ENCODE results near the gene ASCC3. TPM values are rescaled to one million over a fixed set of nuclear protein-coding genes. Genes with fewer than 3 reads are reported as not detected.

Gene ASCC3
- polyA plus RNA-seq, 2 of the 4 experiments (the other 2 are of a cell fraction): 17.4 to 35.3 TPM

DNA sequence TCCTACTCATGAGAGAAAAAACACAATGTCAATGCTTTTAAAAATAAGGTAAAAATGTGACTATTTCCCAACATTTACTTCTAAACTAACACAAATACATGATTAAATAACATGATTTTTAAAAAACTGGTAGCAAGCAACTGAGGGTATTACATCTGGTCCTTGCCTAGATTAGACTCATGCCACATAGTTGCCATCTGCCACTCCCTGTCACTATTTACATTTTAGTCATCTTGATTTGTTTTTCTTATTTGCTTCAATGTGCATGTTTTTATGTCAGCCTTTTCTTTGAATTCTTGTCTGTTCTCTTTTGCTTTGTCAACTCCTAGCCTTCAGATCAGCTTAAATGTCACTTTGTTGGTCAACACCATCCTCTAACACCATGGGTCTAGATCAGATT lies 209.4 kb downstream of the ASCC3 start:
- DNase-seq (ENCODE audit: low read depth in 1 of 2, low spot score in 1 of 2): no peak

DNA sequence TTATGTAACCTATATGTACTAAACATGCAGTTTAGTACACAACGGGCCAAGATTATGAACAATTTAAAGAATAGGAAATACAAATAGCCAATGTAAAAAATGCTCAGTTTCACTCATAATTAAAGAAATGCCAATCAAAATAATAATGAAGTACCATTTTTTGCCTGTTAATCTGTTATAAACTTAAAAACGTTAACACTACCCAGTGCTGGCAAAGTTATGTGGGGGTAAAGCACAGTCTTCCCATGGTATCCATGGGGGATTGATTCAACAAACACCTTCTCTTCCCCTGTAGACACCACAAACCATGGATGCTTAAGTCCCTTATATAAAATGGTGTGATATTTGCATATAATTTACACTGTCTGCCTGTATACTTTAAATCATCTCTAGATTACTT lies 211.1 kb downstream of the ASCC3 start:
- Histone ChIP-seq H3K4me2 (no peak overlapping the region), H3K9me3 (no peaks in the 10 kb centered on the region), H3K4me3 (no peak overlapping the region), H3K27ac (no peak overlapping the region), H3K4me1 (0 out of 3 replicates have a peak, but pooled peaks cover 3% of the 10 kb centered on the region)
- FAIRE-seq (no peak), ATAC-seq (no peak), DNase-seq (ENCODE audit: low read depth in 1 of 2, low spot score in 1 of 2) (no peak)
- ChIA-PET POLR2A (no interaction called here), CTCF (no interaction called here)
- no peak for TF ChIP-seq EHMT2 (IDR thresholded peaks at IDR 0.05; ENCODE audit: low read depth)
- TF ChIP-seq HES2 (IDR thresholded peaks at IDR 0.05): no peak
- no peak for TF ChIP-seq GATA3 (IDR thresholded peaks at IDR 0.05; ENCODE audit: borderline replicate concordance)
- TF ChIP-seq KDM1A (IDR thresholded peaks at IDR 0.05; ENCODE audit: low read depth): no peak
- no peak for TF ChIP-seq JUNB (IDR thresholded peaks at IDR 0.05)
- no peak for TF ChIP-seq ZSCAN20 (CRISPR knock-in tag; IDR thresholded peaks at IDR 0.05)
- TF ChIP-seq CBX2 (IDR thresholded peaks at IDR 0.05; ENCODE audit: borderline replicate concordance, low read depth): no peak
- no peak for TF ChIP-seq BHLHE40 (IDR thresholded peaks at IDR 0.05; ENCODE audit: low read depth, low read length)
- no peak for TF ChIP-seq EP300 (IDR thresholded peaks at IDR 0.05)
- TF ChIP-seq REST (IDR thresholded peaks at IDR 0.05): no peak
- TF ChIP-seq ZFP36 (IDR thresholded peaks at IDR 0.05; ENCODE audit: borderline replicate concordance, partially characterized antibody): no peak
- TF ChIP-seq PBX3 (IDR thresholded peaks at IDR 0.05): no peak
- TF ChIP-seq MYC (IDR thresholded peaks at IDR 0.05; ENCODE audit: borderline replicate concordance, low read length): no peak
- 91% methylated on average over 2 of the region's 2 CpGs for WGBS (ENCODE audit: missing lambda C conversion rate)

More for the DNA sequence above, 209.4 kb downstream of the ASCC3 start:
- ChIA-PET CTCF (interaction anchor here (0.8 to 1.7 kb wide), 3 partner anchors 7 to 594 kb away, joined by 3 to 4 read pairs (median 3); no protein-coding TSS in a partner anchor), POLR2A (no interaction called here)
- no peak for TF ChIP-seq PHF8 (IDR thresholded peaks at IDR 0.05; ENCODE audit: borderline replicate concordance, low read depth)
- TF ChIP-seq ZSCAN20 (CRISPR knock-in tag; IDR thresholded peaks at IDR 0.05): no peak
- TF ChIP-seq PBX3 (IDR thresholded peaks at IDR 0.05): no peak
- TF ChIP-seq ELK1 (IDR thresholded peaks at IDR 0.05; ENCODE audit: low read depth, low read length): no peak
- no peak for TF ChIP-seq HDAC2 (IDR thresholded peaks at IDR 0.05)
- TF ChIP-seq EP300 (IDR thresholded peaks at IDR 0.05): no peak
- TF ChIP-seq EHF (CRISPR knock-in tag; IDR thresholded peaks at IDR 0.05): no peak
- TF ChIP-seq, protein P1, sequence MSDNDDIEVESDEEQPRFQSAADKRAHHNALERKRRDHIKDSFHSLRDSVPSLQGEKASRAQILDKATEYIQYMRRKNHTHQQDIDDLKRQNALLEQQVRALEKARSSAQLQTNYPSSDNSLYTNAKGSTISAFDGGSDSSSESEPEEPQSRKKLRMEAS (IDR thresholded peaks at IDR 0.05): no peak
- TF ChIP-seq HOXA7 (CRISPR knock-in tag; IDR thresholded peaks at IDR 0.05): no peak
- TF ChIP-seq NFE2L2 (conservative IDR thresholded peaks at IDR 0.05; ENCODE audit: low read length): no peak
- TF ChIP-seq CHD4 (IDR thresholded peaks at IDR 0.05; ENCODE audit: borderline replicate concordance): no peak
- TF ChIP-seq TFCP2L1 (CRISPR knock-in tag; IDR thresholded peaks at IDR 0.05): no peak
- no peak for TF ChIP-seq SREBF2 (IDR thresholded peaks at IDR 0.05)
- TF ChIP-seq KDM5A (IDR thresholded peaks at IDR 0.05): no peak
- TF ChIP-seq, protein P2, sequence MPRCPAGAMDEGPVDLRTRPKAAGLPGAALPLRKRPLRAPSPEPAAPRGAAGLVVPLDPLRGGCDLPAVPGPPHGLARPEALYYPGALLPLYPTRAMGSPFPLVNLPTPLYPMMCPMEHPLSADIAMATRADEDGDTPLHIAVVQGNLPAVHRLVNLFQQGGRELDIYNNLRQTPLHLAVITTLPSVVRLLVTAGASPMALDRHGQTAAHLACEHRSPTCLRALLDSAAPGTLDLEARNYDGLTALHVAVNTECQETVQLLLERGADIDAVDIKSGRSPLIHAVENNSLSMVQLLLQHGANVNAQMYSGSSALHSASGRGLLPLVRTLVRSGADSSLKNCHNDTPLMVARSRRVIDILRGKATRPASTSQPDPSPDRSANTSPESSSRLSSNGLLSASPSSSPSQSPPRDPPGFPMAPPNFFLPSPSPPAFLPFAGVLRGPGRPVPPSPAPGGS (IDR thresholded peaks at IDR 0.05): no peak
- no peak for TF ChIP-seq CEBPB (IDR thresholded peaks at IDR 0.05)
- TF ChIP-seq E2F6 (IDR thresholded peaks at IDR 0.05; ENCODE audit: borderline replicate concordance, low read depth): no peak
- no peak for TF ChIP-seq KDM1A (IDR thresholded peaks at IDR 0.05; ENCODE audit: low read depth)
- no peak for TF ChIP-seq MAZ (IDR thresholded peaks at IDR 0.05; ENCODE audit: borderline replicate concordance, low read depth, low read length)
- Histone ChIP-seq H3K27ac (no peak overlapping the region), H3K4me3 (no peak overlapping the region), H3K4me1 (0 out of 3 replicates have a peak, but pooled peaks cover 3% of the 10 kb centered on the region), H3K4me2 (no peak overlapping the region), H3K9me3 (no peaks in the 10 kb centered on the region)
- ATAC-seq: no peak
- FAIRE-seq: no peak
